ENCODE data around the gene RPS5. TPM values are rescaled to one million over a fixed set of nuclear protein-coding genes. Genes with fewer than 3 reads are reported as not detected.

Gene RPS5
- total and polyA plus RNA-seq, 9 of the 15 experiments (the other 6 are each of a cell fraction or from before 2014, with no cell fraction given): 1,228 to 3,570 (median 2,484) TPM

DNA sequence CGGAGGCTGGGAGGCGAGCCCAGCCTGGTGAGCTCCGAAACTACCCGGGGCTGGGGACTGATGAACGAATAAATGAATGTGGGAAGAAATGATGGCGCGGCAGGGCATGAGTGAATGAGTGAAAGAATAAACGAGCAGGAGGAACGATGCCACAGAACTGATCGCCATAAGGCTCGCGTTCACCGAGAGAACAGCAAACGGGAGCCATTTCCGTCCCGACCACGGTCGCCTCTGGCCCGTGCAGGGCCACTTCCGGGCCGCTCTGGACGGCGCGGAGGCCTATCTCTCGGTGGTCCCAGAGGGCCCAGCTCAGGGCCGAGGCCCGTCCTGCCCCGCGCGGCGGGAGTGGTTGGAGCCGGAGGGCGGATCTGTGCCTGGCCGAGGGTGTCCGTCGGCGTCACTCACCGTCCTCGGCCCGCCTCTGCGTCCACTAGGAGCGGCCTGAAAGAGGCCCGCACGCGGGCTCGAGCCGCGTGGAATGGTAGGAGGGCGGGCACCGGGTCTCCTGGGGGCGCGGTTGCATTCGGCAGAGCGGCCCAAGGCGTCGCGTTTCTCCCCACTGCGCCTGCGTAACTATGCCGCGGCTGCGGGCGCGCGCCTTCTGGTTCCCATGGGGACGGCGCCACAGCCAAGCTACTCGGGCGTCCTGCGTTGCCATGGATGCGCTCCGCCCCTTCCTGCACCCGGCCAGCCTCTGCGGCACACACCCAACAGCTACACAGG lies 24.6 kb upstream of the RPS5 start, which contains the start of gene ZNF497 (continued):
- TF ChIP-seq, protein P1, sequence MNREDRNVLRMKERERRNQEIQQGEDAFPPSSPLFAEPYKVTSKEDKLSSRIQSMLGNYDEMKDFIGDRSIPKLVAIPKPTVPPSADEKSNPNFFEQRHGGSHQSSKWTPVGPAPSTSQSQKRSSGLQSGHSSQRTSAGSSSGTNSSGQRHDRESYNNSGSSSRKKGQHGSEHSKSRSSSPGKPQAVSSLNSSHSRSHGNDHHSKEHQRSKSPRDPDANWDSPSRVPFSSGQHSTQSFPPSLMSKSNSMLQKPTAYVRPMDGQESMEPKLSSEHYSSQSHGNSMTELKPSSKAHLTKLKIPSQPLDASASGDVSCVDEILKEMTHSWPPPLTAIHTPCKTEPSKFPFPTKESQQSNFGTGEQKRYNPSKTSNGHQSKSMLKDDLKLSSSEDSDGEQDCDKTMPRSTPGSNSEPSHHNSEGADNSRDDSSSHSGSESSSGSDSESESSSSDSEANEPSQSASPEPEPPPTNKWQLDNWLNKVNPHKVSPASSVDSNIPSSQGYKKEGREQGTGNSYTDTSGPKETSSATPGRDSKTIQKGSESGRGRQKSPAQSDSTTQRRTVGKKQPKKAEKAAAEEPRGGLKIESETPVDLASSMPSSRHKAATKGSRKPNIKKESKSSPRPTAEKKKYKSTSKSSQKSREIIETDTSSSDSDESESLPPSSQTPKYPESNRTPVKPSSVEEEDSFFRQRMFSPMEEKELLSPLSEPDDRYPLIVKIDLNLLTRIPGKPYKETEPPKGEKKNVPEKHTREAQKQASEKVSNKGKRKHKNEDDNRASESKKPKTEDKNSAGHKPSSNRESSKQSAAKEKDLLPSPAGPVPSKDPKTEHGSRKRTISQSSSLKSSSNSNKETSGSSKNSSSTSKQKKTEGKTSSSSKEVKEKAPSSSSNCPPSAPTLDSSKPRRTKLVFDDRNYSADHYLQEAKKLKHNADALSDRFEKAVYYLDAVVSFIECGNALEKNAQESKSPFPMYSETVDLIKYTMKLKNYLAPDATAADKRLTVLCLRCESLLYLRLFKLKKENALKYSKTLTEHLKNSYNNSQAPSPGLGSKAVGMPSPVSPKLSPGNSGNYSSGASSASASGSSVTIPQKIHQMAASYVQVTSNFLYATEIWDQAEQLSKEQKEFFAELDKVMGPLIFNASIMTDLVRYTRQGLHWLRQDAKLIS (CRISPR knock-in tag; IDR thresholded peaks at IDR 0.05): peak; percentile 6; the same call in 1 of the 2 replicates
- 0 out of 2 replicates have a peak, but pooled peaks have one; percentile 17 for TF ChIP-seq XRCC5 (IDR thresholded peaks at IDR 0.05; ENCODE audit: low read depth, low read length)
- peak in 1 of 2 experiments; percentile 94 for TF ChIP-seq TBL1XR1 (IDR thresholded peaks at IDR 0.05; ENCODE audit: low read length in 2 of 2)
- TF ChIP-seq, protein P2, sequence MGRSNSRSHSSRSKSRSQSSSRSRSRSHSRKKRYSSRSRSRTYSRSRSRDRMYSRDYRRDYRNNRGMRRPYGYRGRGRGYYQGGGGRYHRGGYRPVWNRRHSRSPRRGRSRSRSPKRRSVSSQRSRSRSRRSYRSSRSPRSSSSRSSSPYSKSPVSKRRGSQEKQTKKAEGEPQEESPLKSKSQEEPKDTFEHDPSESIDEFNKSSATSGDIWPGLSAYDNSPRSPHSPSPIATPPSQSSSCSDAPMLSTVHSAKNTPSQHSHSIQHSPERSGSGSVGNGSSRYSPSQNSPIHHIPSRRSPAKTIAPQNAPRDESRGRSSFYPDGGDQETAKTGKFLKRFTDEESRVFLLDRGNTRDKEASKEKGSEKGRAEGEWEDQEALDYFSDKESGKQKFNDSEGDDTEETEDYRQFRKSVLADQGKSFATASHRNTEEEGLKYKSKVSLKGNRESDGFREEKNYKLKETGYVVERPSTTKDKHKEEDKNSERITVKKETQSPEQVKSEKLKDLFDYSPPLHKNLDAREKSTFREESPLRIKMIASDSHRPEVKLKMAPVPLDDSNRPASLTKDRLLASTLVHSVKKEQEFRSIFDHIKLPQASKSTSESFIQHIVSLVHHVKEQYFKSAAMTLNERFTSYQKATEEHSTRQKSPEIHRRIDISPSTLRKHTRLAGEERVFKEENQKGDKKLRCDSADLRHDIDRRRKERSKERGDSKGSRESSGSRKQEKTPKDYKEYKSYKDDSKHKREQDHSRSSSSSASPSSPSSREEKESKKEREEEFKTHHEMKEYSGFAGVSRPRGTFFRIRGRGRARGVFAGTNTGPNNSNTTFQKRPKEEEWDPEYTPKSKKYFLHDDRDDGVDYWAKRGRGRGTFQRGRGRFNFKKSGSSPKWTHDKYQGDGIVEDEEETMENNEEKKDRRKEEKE (IDR thresholded peaks at IDR 0.05; ENCODE audit: borderline replicate concordance in 1 of 2, control insufficient read depth in 1 of 2, low read depth in 2 of 2, low read length in 1 of 2): 0 out of 4 replicates have a peak, but pooled peaks of 1 of the 2 experiments have one; percentile 60
- peak; percentile 66 for TF ChIP-seq ZNF143 (CRISPR knock-in tag; IDR thresholded peaks at IDR 0.05)
- no peak for TF ChIP-seq DACH1 (IDR thresholded peaks at IDR 0.05; ENCODE audit: partially characterized antibody)
- no peak for TF ChIP-seq PHTF2 (CRISPR knock-in tag; IDR thresholded peaks at IDR 0.05)
- peak; percentile 100 for TF ChIP-seq MXI1 (IDR thresholded peaks at IDR 0.05; ENCODE audit: low read depth, low read length)
- TF ChIP-seq ZNF668 (CRISPR knock-in tag; IDR thresholded peaks at IDR 0.05): no peak
- no peak for TF ChIP-seq FUS (optimal IDR thresholded peaks at IDR 0.05; ENCODE audit: low read depth, low read length)
- TF ChIP-seq, protein P3, sequence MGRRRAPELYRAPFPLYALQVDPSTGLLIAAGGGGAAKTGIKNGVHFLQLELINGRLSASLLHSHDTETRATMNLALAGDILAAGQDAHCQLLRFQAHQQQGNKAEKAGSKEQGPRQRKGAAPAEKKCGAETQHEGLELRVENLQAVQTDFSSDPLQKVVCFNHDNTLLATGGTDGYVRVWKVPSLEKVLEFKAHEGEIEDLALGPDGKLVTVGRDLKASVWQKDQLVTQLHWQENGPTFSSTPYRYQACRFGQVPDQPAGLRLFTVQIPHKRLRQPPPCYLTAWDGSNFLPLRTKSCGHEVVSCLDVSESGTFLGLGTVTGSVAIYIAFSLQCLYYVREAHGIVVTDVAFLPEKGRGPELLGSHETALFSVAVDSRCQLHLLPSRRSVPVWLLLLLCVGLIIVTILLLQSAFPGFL (CRISPR knock-in tag; IDR thresholded peaks at IDR 0.05): no peak
- TF ChIP-seq MCM5 (IDR thresholded peaks at IDR 0.05; ENCODE audit: low read depth): no peak
- TF ChIP-seq U2AF2 (optimal IDR thresholded peaks at IDR 0.05; ENCODE audit: low read depth, low read length): no peak
- TF ChIP-seq RBM17 (IDR thresholded peaks at IDR 0.05; ENCODE audit: borderline replicate concordance, low read depth, low read length): no peak
- TF ChIP-seq NRF1 (conservative IDR thresholded peaks at IDR 0.05 in 1 of 2, IDR thresholded peaks at IDR 0.05 in 1 of 2): peak; percentile 97 to 98
- 0 out of 2 replicates have a peak, but pooled peaks have one; percentile 56 for TF ChIP-seq TRIM28 (IDR thresholded peaks at IDR 0.05)
- no peak; the same call in 1 of the 2 replicates for TF ChIP-seq TCF3 (CRISPR knock-in tag; IDR thresholded peaks at IDR 0.05)
- no peak for TF ChIP-seq ZFP30 (CRISPR knock-in tag; IDR thresholded peaks at IDR 0.05; ENCODE audit: borderline replicate concordance)
- no peak for TF ChIP-seq NR2F6 (CRISPR knock-in tag; IDR thresholded peaks at IDR 0.05)
- TF ChIP-seq, protein P4, sequence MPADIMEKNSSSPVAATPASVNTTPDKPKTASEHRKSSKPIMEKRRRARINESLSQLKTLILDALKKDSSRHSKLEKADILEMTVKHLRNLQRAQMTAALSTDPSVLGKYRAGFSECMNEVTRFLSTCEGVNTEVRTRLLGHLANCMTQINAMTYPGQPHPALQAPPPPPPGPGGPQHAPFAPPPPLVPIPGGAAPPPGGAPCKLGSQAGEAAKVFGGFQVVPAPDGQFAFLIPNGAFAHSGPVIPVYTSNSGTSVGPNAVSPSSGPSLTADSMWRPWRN (IDR thresholded peaks at IDR 0.05; ENCODE audit: low read depth): peak; percentile 31; the same call in 1 of the 2 replicates
